Lower leg skin (tissue), 4 donors: Measurements from ENCODE around the gene ISCA2. TPM values are rescaled to one million over a fixed set of nuclear protein-coding genes. Genes with fewer than 3 reads are reported as not detected.

Experiments
- DNase-seq, 2 donors: peaks; one replicate each; pipeline ENCODE4 v3.0.0-alpha.2; 2019; ENCODE audit warnings: low spot score in 2 of 2
- H3K4me3 ChIP-seq: fragments of 200-600 bp; sonication (generic); 2 replicates; pipeline ENCODE4 v1.5.1; 2017; ENCODE audit warnings: mild to moderate bottlenecking, low read depth; ENCODE audit not compliant: poor library complexity, severe bottlenecking
- POLR2A ChIP-seq, 2 donors: fragments of 450-650 bp; IDR thresholded peaks; one replicate each; pipeline ENCODE4 v1.6.1; 2016 to 2017; ENCODE audit warnings: antibody characterized with exemption in 2 of 2, mild to moderate bottlenecking in 1 of 2, moderate library complexity in 1 of 2
- WGBS, 2 donors: methylation state at CpG; one replicate each; pipeline ENCODE4 v1.1.5; 2018; 5-methylcytosine and 5-hydroxymethylcytosine counted together
- intact Hi-C: fragments of 100-400 bp; cut with DNase I; formaldehyde crosslinking; loops from one replicate; pipeline ENCODE4 v1.15.0; 2023; ENCODE audit warnings: low total_unique reads
- total RNA-seq, 4 donors: library from RNA; depleted of rRNA; stranded (reverse); fragments of >200 nt; gene quantifications; one replicate each; pipeline ENCODE4 v1.1.0, GENCODE V29; 2016
- TF ChIP-seq, protein P1 (sequence below), 3 donors: fragments of 450-650 bp; IDR thresholded peaks; one replicate each; pipeline ENCODE4 v1.5.1; 2016; ENCODE audit warnings: antibody characterized with exemption in 3 of 3, mild to moderate bottlenecking in 3 of 3, moderate library complexity in 2 of 3

Gene ISCA2
- total RNA-seq, 4 donors from 2014 or later, result 4.1 to 14.4 (median 12.4) TPM

DNA sequence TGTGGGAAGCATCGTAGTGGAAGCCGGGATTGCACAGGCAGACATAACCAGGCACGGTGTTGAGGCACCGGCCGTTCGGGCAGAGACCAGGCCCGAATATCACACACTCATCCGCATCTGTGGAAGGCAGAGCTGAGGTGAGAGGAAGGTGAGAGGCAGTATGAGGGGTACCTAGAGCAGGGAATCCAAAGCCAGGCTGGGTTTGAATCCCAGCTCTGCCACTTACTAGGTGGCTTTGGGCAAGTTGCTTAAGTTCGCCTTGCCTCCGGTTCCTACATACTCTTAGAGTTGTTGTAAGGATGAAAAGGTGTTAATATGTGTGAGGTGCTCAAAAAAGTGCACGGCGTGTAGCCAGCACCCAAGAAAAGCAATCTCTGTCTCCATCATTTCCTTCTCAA is 10.4 kb downstream of the ISCA2 start:
- H3K4me3 ChIP-seq, result no peak overlapping the region
- WGBS, 2 donors, result 90 to 91% methylated on average over 12 of the region's 12 CpGs
- DNase-seq, result peak in 1 of 2 donors; percentile 53
- no peak for TF ChIP-seq POLR2A (IDR thresholded peaks at IDR 0.05)
- TF ChIP-seq, protein P1, sequence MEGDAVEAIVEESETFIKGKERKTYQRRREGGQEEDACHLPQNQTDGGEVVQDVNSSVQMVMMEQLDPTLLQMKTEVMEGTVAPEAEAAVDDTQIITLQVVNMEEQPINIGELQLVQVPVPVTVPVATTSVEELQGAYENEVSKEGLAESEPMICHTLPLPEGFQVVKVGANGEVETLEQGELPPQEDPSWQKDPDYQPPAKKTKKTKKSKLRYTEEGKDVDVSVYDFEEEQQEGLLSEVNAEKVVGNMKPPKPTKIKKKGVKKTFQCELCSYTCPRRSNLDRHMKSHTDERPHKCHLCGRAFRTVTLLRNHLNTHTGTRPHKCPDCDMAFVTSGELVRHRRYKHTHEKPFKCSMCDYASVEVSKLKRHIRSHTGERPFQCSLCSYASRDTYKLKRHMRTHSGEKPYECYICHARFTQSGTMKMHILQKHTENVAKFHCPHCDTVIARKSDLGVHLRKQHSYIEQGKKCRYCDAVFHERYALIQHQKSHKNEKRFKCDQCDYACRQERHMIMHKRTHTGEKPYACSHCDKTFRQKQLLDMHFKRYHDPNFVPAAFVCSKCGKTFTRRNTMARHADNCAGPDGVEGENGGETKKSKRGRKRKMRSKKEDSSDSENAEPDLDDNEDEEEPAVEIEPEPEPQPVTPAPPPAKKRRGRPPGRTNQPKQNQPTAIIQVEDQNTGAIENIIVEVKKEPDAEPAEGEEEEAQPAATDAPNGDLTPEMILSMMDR (IDR thresholded peaks at IDR 0.05), result no peak
- intact Hi-C loops, result loop anchor here (10.0 kb wide), 1 partner anchor 101 kb away; no protein-coding TSS in a partner anchor

DNA sequence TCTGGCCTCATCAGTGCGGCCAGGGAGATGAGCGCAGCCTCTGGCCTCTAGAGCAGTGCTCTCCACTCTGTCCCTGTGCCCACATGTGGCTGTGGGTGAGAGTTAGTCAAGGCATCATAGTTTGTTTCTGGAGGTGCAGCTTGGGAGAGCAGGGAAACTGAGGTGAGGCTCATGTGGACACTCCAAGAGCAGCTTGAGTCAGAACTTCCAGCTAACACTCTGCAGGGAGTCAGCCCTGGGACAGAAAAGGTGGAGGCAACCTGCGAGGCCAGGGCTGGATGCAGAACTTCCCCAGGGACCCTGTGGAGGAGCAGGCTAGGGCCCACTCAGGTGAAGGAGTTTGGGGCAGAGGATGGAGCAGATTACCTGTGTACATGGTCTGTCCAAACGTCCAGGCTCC is 10.8 kb downstream of the ISCA2 start:
- H3K4me3 ChIP-seq, result no peak overlapping the region
- TF ChIP-seq POLR2A (IDR thresholded peaks at IDR 0.05), result no peak
- TF ChIP-seq, protein P1 (IDR thresholded peaks at IDR 0.05), result no peak
- 85 to 95% methylated on average over 4 of the region's 4 CpGs for WGBS, 2 donors
- intact Hi-C loops, result loop anchor here (10.0 kb wide), 1 partner anchor 100 kb away; no protein-coding TSS in a partner anchor
- peak in 1 of 2 donors; percentile 64 for DNase-seq

DNA sequence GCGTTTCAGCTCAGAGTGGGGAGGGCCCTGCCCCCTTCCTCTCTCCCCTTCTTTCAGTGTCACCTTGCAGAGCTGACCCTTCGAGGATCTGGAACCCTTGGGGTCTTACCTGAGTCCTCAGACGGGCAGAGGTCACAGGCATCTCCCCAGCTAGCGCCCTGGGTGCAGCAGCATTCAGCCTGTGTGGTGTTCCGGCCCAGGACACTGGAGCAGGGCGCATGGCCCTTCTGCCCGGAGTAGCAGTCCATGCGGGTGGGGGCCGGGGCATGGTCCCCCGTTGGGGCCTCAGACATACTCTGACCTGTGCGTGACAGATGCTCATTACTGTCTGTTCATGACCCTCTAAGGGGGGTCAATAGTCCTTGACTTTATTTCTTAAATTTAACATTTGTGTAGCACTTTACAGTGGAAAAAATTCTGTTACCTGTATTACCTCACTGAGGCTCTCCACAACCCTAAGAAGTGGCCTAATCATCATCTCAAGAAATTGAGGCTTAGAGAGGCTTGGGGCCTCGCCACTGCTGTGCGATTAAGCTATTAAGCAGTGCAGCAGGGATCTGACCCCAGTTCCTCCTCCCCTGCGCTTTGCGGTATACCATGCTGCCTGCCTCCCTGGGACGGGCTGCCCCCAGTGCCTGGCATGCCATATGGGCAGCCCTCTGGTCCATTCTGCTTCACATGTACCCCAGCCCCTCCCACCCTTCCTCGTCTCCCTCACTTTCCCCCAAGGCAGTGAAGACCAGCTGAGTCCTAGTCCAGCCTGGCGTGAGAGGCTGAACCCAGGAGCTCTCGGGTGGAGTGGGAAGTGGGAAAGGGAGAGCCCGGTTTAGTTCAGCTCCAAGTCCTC is 11.5 kb downstream of the ISCA2 start:
- DNase-seq, result peak in 1 of 2 donors; percentile 83
- TF ChIP-seq, protein P1 (IDR thresholded peaks at IDR 0.05), result no peak
- no peak for TF ChIP-seq POLR2A (IDR thresholded peaks at IDR 0.05)
- no peak overlapping the region for H3K4me3 ChIP-seq
- WGBS, 2 donors, result 92 to 93% methylated on average over 18 to 20 of the region's 20 CpGs
- intact Hi-C loops, result loop anchor here (10.0 kb wide), 1 partner anchor 100 kb away; no protein-coding TSS in a partner anchor

DNA sequence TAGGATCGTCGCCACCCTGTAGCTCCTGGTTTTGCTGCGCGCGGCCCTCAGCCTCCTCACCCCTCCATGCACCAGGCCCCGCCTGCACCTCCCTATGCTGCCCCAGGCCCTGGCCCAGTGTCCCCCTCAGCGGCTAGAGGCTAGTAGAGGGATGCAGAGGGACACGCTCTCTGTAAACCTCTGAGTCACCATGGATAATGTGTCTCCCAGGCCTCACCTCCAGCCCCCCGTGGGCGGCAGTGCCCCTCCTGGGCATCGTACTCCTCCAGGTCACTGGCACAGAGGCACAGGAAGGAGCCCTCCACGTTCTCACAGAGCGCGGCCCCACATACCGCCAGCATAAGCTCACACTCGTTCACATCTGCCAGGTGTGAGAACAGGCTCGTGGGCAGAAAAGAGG is 12.3 kb downstream of the ISCA2 start:
- intact Hi-C loops, result loop anchor here (10.0 kb wide), 1 partner anchor 99 kb away; no protein-coding TSS in a partner anchor
- 84 to 86% methylated on average over 16 to 17 of the region's 17 CpGs for WGBS, 2 donors
- no peak for TF ChIP-seq POLR2A (IDR thresholded peaks at IDR 0.05)
- TF ChIP-seq, protein P1 (IDR thresholded peaks at IDR 0.05), result no peak
- DNase-seq, result peak in 1 of 2 donors; percentile 80
- no peak overlapping the region for H3K4me3 ChIP-seq

DNA sequence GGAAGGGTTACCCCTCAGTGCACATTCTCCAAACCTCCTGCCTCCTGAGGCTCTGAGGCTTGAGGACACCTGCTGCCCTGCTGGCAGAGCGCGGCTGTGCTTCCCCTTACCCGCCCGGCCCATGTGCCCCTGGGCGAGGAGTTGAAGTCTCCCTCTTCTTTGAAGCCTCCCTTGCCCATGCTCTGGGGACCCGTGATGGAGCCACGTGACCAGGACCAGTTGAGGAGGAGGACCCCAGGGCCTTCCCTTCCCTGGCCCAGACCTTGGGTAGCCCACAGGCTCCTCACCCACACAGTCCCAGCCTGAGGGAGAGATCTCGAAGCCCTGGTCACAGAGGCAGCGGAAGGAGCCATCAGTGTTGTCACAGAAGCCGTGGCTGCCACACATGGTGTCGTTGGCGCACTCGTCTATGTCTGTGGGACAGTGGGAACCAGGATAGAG is 12.9 kb downstream of the ISCA2 start:
- TF ChIP-seq, protein P1 (IDR thresholded peaks at IDR 0.05), result no peak
- no peak for TF ChIP-seq POLR2A (IDR thresholded peaks at IDR 0.05)
- intact Hi-C loops, result loop anchor here (10.0 kb wide), 1 partner anchor 98 kb away; no protein-coding TSS in a partner anchor
- WGBS, 2 donors, result 91 to 92% methylated on average over 11 to 13 of the region's 13 CpGs
- no peak overlapping the region for H3K4me3 ChIP-seq
- peak in 1 of 2 donors; percentile 82 for DNase-seq
